Embryonic facial prominence (tissue), 1 donor: ENCODE data around the gene CIT.

Source experiments
- DNase-seq: peaks from one replicate; pipeline ENCODE4 v3.0.0-alpha.2; 2016; ENCODE audit errors: extremely low spot score

The CIT gene

DNA sequence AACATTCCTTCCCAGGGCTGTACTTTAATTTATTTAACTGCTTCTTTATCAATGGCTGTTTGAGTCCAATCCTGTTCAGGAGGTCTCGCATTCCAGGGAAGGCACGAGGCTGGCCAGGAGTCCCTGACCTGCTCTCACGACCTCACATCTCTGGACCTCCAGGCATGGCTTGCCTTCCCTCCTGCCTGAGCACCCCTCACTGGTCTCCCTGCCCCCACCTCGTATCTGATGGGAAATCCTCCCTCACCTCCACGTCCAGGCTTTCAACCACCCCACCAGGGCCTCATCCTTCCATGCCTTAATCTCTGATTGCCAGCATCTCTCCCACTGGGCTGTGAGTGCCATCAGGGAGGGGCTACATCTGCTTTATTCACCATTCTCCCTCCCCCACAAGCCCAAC, 180.2 kb downstream of the CIT start:
- DNase-seq = no peak

DNA sequence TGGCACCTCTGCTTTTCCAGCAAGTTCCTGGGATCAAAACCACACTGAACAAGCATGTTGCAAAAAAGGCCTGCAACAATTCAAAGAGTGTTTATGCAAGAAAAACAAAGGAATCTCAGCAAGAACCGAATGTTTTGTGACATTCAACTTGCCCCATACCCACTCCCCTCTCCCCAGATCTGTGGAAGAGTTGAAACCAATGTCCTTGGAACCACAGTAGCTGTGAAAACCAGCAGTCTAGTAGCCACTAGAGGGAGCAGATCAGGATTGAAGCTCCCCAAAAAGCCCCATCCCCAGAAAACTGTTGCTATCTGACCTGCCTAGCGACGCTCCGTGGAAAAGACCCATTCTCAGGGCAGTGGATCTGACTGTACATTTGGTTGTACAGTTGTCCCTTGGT, 182.1 kb downstream of the CIT start:
- DNase-seq = no peak

DNA sequence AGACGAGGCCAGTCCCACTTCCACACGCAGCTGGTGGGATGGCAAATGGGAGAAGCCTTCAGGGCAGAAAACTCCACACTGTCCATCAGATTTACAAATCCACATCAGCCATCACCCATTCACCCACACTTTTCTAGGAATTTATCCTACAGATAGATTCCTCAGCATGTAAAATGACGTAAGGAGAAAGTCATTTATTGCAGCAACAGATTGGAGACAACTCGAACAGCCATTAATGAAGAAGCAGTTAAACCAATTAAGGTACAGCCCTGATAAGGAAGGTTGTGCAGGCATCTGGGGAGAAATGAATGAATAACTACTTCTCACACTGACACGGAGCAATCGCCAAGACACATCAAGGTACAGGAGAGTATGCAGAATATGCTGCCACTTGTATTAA, 183.0 kb downstream of the CIT start:
- DNase-seq = no peak

DNA sequence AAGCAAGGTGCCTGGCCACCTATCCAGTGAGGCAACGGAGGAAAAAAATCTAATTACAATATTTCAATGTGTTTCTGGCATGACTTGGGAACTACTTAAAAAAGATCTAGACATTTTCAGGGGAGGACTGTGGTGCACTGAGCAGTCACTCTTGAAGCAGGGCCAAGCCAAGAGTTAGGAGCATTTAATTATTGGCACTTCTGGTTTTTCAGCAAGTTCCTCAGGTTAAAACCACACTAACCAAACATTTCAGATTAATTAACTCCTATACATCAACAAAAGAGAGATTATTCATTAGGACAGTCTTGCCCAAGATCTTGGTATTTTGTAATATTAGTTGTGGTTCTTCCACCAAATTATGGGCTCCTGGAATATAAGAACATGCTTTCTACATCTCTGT, 183.6 kb downstream of the CIT start:
- DNase-seq = no peak

DNA sequence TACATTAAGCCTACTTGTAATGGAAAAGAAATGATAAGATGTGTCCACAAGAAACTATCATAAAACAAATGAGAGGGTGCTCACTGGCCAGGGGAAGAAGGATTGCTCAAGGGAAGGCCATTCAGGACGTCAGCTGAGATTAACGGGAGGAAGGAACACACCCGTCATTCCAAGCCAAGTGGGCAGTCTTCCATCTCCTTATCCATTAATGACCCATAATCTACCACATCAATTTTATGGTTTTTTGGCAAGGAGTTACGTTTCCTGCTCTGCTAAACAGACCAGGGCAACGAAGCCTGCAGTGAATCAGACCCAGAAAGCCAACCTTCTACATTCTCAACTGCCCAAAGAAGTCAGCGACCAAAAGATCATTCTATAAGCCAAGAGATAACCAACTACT, 184.1 kb downstream of the CIT start:
- DNase-seq = no peak

DNA sequence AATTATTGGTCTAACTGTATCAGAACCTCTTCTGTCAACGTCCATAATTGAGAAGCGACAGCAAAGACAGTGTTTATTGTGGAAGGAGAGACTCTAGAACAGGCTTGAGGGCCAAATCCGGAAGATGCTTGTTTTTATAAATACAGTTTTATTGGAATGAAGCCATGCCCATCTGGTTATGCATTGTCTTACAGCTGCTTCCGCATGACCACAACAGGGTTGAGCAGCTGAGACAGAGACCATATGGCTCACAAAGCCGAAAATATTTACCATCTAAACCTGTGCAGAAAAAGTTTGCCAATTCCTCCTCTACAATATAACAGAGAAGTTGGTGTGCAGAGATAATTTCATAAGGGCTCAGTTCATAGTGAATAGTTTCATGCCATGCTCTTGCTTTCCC, 184.7 kb downstream of the CIT start:
- no peak for DNase-seq

DNA sequence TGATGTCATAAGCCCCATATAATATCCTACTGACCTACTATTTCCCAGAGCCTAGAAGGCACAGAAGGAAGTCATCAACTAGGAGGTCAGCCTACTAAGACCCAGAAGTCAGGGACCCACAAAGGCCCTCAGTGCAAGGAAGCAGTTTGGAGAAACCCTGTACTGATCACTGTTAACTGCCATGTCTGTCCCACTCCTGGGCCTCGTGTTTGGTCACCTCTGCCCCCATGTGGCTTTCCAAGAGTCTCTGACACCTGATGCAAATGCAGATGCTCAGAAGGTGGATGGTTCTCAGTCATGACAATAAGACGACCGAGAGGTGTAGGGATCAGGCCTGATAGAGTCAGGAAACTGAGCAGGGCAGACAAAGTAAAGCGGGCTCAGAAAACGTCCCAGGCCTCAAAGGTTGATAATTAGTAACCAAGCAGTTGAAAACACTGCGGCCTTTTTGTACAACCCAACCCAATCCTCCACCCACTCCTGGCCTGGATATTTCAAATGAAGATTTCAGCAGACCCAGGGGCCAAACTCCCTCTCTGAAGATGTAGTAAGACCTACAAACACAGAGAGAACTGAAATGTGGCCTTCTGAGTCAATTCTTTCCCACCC, 185.8 kb downstream of the CIT start:
- no peak for DNase-seq

DNA sequence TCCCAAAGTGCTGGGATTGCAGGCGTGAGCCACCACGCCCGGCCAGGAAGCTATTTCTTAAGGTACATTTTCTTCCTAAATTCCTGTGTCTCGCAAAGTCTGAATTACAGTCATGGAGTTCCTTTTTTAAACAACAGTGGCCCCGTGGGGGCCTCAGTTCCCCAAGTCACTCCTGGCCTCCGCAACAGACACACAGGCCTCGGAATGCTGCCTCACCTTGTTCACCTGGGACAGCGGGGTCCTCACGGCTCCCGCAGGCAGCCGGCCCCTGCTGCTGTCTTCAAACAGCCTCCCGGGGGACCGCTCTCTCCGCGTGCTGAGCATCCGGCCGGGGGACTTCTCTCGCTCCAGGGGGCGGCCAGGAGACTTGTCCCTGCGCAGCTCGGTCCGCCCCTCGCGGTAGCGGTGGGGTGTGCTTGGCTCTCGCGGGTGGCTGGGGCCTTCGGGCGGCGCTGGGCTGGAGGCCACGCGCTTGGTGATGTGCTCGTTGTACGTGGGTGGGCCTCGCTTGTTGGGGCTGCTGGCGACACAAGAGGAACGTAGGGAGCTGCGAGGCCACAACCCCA, 187.1 kb downstream of the CIT start:
- no peak for DNase-seq

DNA sequence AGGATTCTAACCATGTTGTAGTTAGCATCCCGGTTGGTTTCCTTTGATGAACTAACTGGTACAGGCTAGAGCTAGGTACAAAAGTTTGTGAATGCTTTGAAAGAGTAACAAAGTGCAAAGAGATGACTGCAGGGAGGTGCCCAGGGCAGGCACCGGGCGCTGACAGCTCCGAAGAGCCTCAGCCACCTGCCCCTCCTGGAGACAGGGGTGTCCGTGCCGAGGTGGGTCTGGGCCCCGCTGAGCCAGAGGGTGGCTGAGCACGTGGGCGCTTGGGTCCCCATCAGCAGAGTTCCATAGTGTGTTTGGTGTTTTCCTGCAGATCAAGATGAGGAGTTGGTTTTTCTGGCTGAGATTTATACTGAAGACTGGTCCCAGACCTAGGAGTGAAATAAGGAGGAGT, 189.2 kb downstream of the CIT start:
- no peak for DNase-seq

DNA sequence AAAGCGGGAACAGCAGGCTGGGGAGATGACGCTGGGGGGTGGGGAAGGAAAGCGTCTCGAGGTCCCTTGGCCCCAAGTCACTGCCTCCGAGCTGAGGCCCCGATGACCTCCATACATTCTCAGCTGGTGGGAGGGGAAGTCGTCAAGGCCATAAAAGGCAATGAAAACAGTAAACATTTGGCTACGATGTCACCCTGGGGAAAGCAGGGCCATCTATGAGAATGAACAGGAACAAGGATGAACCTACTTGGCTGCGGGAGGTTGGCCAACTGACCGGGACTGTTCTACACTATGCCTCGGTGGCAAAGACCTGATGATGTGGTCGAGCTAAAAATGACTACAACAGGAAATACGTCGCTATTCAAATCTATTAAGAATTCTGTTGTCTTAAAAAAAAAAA, 189.7 kb downstream of the CIT start:
- DNase-seq = no peak

DNA sequence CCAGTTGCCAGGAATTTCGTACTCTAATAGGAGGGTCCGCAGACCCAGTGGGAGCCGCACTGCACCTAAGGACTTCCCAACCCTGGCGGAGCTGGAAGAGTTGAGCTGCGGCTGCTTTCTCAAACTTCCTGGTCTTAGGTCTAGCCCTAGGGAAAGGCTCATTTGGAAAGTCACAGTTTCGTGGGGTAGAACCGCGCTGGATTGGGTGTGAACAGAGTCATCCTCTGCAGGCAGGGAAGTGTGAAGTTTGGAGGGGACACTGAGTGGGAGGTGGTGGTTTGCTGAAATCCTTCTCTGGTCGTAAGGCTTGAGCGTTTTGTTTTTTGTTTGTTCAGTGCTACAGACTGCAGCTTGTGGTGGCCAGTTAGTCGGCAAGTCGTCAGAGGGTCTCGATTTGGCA, 190.3 kb downstream of the CIT start:
- no peak for DNase-seq

DNA sequence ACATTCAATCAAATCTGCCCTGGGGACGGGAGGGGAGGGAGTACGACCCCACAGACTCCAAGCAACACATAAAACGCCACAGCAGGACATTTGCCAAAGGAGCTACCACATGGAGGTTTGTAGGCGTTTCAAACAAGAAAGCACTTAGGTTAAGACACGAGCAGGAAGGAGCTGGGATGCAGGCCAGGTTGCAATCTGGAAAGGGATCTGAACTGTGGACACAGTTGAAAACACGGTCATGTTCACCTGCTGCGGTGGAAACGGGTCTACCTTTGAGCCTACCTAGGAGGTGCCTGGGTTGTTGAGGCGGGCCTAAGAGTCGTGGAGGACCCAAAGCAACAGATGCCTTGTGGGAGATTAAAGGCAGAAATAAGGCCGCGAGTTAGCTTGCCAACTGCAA, 190.8 kb downstream of the CIT start:
- DNase-seq = no peak

DNA sequence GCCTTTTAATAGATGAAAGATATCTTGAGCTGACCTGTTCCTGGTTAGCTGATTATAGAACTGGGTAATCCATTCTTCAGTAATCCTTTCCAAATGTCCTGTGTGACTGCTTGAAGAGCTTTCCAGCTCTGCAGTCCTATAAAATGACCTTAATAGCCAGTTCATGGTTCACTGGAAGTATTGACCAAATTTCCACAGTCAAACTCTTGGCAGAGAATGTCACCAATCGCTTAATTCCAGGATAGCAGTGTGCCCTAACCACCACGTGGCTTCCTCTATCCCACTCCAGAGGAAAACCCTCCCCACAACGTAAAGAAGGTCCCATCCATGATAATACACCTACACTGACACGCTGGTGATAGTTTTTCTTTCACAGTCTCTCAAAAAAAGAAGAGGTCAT, 191.7 kb downstream of the CIT start:
- DNase-seq = no peak

DNA sequence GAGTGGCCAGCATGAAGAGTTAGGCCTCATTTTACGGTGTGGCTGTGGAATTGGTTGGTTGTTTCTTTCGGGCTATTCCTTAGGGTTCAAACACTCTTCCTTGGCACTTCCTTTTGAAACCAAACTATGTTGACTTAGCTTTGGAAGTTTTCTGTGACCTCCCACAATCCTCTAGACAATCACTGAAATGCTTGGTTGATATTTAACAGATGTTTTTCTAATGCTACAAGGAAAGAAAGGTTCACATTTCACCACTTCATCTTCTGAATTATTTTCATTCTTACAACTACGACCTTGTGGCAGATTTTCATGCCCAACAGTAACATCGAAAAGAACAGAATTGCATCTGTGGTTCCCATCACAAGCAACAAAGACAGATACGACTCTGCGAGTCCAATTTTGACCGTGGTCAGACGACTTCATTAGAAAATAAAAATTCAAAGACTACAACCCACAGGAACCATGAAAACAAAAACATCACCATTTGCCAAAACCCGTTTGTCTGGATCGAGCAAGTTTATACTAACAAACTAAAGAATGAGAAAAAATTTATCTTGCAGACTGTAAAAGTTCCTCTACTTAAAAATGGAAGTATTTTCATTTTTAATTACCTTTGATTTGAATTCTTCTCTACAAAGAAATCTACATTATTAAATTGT, 192.3 kb downstream of the CIT start:
- no peak for DNase-seq

DNA sequence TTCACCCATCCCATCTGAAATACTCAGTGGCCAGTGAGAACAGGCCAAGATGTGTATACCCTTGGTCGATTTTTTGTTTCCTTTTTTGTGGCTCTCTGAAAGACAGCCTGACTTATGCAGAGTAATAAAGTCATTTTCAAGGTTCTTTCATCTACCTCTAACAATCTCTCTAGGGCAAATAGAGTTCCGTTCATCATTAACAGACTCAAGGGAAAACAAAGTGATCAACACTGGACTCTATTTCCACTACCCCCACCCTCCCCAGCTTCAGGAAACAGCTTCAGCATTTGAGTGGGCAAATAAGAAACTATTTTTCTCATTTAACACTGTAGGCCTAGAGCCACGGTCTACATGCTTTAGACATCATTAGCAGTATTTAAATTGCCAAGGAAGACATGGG, 193.3 kb downstream of the CIT start:
- DNase-seq = no peak

DNA sequence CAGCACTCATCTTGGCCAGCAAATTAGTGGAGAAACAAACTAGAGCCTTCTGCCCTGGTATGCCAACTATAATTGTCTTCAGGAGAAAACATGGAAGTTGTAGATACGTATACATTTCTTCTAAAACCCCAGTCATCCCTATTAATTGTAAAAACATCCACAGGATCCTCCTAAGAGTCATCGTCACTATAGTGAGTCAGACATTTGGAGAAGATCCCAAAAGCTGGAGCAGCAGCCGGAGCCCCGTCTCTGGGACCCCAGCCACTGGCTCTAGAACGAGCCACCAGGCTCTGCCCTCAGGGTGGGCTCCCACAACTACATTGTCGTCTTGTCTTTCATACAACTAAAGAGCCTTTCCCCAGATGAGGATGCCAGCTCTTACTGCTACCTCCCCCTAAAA, 193.7 kb downstream of the CIT start:
- no peak for DNase-seq

DNA sequence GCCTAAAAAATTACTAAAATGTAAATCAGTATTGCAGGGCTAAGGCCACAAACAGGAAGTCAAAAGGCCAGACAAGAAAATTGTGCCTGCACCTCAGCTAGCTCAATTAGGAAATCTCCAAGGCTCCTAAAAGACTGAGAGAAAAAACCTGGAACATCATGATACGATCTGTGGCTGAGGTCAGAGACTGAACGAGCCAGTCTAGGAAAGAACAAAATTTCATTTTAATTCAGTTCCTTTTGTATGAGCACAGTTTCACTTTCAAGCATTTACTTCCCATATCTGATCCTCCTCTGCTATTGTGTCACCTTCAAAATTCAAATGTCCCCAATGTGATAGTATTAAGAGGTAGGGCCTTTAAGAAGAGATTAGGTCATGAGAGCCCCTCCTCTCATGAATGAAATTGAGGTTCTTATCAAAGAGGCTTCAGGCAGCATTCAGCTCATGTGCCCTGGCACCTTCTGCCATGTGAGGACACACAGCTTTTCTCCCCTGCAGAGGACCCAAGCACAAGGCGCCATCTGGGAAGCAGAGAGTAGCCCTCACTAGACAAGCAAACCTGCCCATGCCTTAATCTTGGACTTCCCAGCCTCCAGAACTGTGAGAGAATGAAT, 194.4 kb downstream of the CIT start:
- DNase-seq = no peak

DNA sequence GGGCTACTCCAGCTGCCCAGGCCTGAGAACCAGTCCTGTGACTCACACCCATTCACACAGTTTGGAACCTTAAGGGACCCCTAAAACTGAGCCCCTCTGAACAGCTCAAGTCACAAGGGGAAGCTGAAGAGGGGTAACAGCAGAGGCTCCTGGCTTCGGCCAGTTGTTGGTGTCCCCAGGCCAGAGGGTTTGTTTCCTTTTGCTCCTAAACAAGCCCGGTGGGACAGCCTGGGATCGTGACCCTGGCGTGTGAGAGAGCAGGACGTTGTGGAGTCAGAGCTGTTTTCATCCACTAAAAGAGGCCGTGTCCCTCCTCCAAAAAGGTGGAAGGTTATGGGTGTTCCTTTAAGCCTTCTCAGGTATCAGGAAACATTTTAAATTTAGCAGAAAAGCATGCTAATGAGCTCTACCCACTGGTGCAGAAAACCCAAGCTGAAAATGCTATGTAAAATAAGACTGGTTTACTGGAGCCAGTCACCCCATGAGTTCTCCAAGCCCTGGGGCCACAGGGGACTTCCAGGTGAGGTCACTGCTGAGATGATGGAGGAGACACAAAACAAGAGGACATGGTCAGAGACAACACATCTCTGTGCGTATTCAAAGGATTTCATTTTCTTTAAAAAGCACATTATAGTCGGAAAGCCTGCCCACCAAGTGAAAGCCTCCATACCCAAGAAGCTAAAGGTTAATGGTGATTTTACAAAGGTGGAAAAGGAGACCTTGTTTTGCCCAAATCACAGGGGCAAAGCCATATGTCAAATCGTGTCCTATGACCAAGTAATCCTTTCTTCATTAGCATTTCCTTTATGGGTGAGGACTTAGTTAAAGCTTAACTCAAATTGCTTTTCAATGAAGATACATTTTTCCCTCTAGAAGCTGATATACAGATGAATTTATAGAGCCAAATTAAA, 195.1 kb downstream of the CIT start:
- no peak for DNase-seq

DNA sequence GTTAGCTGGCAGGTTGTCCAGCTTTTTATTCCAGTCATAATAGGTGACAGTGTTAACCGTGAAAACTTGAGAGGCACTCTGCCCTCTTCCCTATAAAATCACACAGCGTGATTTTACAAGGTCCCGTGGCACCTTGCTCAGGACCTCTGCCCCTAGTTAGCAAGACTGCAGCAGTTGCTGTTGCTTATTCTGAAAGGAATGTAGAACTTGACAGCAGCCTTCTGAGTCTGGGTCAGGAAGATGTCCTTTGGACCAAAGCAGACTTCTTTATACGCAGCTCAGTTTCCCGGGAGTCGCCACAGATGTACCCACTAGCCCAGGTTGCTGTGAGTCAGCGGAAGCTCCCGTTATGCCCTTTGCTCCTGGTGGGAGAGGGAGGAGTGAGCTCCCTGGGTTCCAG, 196.0 kb downstream of the CIT start:
- no peak for DNase-seq

DNA sequence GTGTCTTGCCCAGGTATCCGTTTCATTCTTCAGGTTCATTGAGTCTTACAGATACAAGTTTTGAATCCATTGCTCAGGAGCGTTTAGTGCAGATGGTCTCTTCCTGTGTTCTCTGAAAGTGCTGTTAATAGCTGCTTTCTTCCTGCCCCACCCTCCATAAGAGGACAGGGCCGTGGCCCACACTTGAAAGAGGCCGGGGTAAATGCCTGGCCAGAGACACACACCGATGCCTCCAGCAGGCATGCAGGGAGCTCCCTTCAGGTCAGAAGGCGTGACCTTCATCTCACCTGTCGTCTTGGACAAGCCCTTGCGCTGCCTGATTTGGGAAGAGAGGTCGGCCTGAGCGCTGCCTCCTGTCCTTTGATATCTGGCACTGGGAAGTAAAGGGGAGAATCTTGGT, 197.6 kb downstream of the CIT start:
- no peak for DNase-seq

DNA sequence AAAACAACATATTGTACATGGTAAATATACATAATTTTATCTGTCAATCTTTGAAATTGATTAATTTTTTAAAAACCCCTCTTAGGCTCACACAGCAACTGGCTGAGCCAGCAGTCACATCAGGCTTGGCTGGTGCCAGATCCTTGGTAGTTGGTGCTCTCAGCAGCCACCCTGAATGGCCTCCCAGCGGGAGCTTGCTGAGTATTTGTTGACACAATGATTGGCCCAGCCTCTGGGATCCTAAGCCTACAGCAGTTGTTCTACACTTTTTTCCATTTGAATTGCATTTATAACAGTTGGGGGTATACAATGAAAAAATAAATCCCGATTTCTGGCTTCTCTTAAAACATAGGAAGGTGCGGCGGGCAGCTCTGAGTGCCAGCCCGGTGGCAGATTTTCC, 198.0 kb downstream of the CIT start:
- DNase-seq = no peak

DNA sequence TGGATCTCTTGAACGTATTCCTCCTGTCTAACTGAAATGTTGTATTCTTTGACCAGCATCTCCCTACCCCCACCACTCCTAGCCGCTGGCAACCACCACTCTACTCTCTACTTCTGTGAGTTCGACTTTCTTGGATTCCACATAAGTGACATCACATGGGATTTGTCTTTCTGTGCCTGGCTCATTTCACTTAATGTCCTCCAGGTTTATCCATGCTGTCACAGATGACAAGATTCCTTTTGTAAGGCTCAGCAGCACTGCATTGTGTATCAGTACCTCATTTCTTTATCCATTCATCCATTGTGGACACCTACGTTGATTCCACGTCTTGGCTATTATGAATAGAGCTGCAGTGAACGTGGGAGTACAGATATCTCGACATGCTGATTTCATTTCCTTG, 198.7 kb downstream of the CIT start:
- DNase-seq = no peak
